GM18858 (cell line): ENCODE measurements around the gene NCS1.

Experiments used
- ATAC-seq: cut with Tn5 transposase; IDR thresholded peaks from one replicate; pipeline ENCODE4 v1.9.1; 2021; ENCODE audit not compliant: unreplicated experiment

Gene NCS1

GRCh38 chr9:130172161-130172857 is at the start of gene NCS1:
TSS of gene NCS1 (plus strand) at chr9:130172404. CDS start at chr9:130172664, 260 bp downstream.
- ATAC-seq = no peak

GRCh38 chr9:130122456-130122855 is 49.7 kb upstream of the NCS1 start:
- no peak for ATAC-seq

- no peak for ATAC-seq
Observed at GRCh38 chr9:130124085-130124860, 47.9 kb upstream of the NCS1 start.

GRCh38 chr9:130126721-130127433 is 45.3 kb upstream of the NCS1 start:
- no peak for ATAC-seq

GRCh38 chr9:130128251-130128650 is 44.0 kb upstream of the NCS1 start:
- ATAC-seq = peak; percentile 42

GRCh38 chr9:130128733-130129431 is 43.3 kb upstream of the NCS1 start:
- ATAC-seq = peak; percentile 59

GRCh38 chr9:130129432-130130061 is 42.7 kb upstream of the NCS1 start:
- ATAC-seq = no peak

- no peak for ATAC-seq
Observed at GRCh38 chr9:130132746-130133145, 39.5 kb upstream of the NCS1 start.

GRCh38 chr9:130137081-130137640 is 35.0 kb upstream of the NCS1 start:
- no peak for ATAC-seq

GRCh38 chr9:130137641-130138081 is 34.5 kb upstream of the NCS1 start:
- no peak for ATAC-seq

GRCh38 chr9:130138171-130138653 is 34.0 kb upstream of the NCS1 start:
- ATAC-seq = no peak

- no peak for ATAC-seq
Observed at GRCh38 chr9:130138791-130139190, 33.4 kb upstream of the NCS1 start.

GRCh38 chr9:130139251-130139650 is 33.0 kb upstream of the NCS1 start:
- no peak for ATAC-seq

GRCh38 chr9:130140706-130141105 is 31.5 kb upstream of the NCS1 start:
- ATAC-seq = no peak

- no peak for ATAC-seq
Observed at GRCh38 chr9:130142056-130142455, 30.1 kb upstream of the NCS1 start.

GRCh38 chr9:130142641-130143040 is 29.6 kb upstream of the NCS1 start:
- no peak for ATAC-seq

- no peak for ATAC-seq
Observed at GRCh38 chr9:130143279-130143893, 28.8 kb upstream of the NCS1 start.

GRCh38 chr9:130143958-130144366 is 28.2 kb upstream of the NCS1 start:
- ATAC-seq = no peak

GRCh38 chr9:130144703-130145102 is 27.5 kb upstream of the NCS1 start:
- no peak for ATAC-seq

GRCh38 chr9:130145658-130146057 is 26.5 kb upstream of the NCS1 start:
- no peak for ATAC-seq
